ENCODE results near the gene INA. TPM values are rescaled to one million over a fixed set of nuclear protein-coding genes. Genes with fewer than 3 reads are reported as not detected.

INA gene
- total RNA-seq, 1 experiment from 2014 or later = 14.0 TPM

DNA sequence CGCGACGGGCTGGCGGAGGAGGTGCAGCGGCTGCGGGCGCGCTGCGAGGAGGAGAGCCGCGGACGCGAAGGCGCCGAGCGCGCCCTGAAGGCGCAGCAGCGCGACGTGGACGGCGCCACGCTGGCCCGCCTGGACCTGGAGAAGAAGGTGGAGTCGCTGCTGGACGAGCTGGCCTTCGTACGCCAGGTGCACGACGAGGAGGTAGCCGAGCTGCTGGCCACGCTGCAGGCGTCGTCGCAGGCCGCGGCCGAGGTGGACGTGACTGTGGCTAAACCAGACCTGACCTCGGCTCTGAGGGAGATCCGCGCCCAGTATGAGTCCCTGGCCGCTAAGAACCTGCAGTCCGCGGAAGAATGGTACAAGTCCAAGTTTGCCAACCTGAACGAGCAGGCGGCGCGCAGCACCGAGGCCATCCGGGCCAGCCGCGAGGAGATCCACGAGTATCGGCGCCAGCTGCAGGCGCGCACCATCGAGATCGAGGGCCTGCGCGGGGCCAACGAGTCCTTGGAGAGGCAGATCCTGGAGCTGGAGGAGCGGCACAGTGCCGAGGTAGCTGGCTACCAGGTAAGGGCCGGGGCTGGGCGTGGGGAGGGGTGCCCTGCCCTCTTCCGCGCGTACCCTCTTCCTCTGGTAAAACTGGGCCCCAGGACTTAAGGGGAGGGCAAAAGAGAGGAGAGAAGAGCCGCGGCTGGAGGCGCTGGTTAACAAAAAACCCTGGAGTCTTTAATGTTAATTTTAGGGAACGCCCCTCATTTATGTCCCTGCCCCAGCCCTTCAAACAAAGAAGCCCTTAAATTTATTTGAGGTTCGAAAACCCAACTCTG is 987 bp downstream of the INA start:
- Mint-ChIP-seq H3K36me3 (ENCODE audit: insufficient read depth in 1 of 3, low read depth in 3 of 3) (no peaks in the 10 kb centered on the region), H3K9me3 (no peaks in the 10 kb centered on the region; a peak in 1 of 5 replicates), H3K4me3 (peak overlapping the region; percentile 73 to 75), H3K27me3 (ENCODE audit: low read depth) (peaks cover 66% of the 10 kb centered on the region), H3K4me1 (peaks cover 26 to 31% of the 10 kb centered on the region in 2 experiments), H3K27ac (no peak overlapping the region)
- no peak overlapping the region for H3K4ac ChIP-seq (ENCODE audit: low read depth, low read length)
- no peak overlapping the region for H4K5ac ChIP-seq (ENCODE audit: insufficient read length, low read depth, low read length)
- H3K9ac ChIP-seq (ENCODE audit: extremely low read depth, insufficient read length, low read length) = no peak overlapping the region
- WGBS (ENCODE audit: extremely low coverage, insufficient read length, low lambda C conversion rate) = no CpG with 5 or more reads among the region's 76 CpGs
- H3K14ac ChIP-seq (ENCODE audit: insufficient read depth, low read length) = no peak overlapping the region
- no peak overlapping the region for H3K18ac ChIP-seq (ENCODE audit: insufficient read length, low read depth, low read length)
- H3K9me3 ChIP-seq (ENCODE audit: control insufficient read depth, low read depth, low read length) = no peaks in the 10 kb centered on the region
- no peak overlapping the region for H2BK15ac ChIP-seq (ENCODE audit: low read depth, low read length)
- H3K27ac ChIP-seq (ENCODE audit: insufficient read length, low read depth, low read length) = no peak overlapping the region
- no peak overlapping the region for H3K56ac ChIP-seq (ENCODE audit: insufficient read length, low read depth, low read length)
- TF ChIP-seq, protein P1, sequence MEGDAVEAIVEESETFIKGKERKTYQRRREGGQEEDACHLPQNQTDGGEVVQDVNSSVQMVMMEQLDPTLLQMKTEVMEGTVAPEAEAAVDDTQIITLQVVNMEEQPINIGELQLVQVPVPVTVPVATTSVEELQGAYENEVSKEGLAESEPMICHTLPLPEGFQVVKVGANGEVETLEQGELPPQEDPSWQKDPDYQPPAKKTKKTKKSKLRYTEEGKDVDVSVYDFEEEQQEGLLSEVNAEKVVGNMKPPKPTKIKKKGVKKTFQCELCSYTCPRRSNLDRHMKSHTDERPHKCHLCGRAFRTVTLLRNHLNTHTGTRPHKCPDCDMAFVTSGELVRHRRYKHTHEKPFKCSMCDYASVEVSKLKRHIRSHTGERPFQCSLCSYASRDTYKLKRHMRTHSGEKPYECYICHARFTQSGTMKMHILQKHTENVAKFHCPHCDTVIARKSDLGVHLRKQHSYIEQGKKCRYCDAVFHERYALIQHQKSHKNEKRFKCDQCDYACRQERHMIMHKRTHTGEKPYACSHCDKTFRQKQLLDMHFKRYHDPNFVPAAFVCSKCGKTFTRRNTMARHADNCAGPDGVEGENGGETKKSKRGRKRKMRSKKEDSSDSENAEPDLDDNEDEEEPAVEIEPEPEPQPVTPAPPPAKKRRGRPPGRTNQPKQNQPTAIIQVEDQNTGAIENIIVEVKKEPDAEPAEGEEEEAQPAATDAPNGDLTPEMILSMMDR (conservative IDR thresholded peaks at IDR 0.05) = no peak
- no peaks in the 10 kb centered on the region for H3K79me2 ChIP-seq (ENCODE audit: insufficient read depth, low read length)
- H4K20me1 ChIP-seq (ENCODE audit: control insufficient read depth, insufficient read depth, insufficient read length) = no peaks in the 10 kb centered on the region
- no peaks in the 10 kb centered on the region for H3K79me1 ChIP-seq (ENCODE audit: insufficient read depth, low read depth, low read length, poor library complexity, severe bottlenecking)
- peaks cover 14% of the 10 kb centered on the region for H3K23me2 ChIP-seq (ENCODE audit: insufficient read length, low read depth, low read length, poor library complexity, severe bottlenecking)
- H4K91ac ChIP-seq (ENCODE audit: insufficient read length, low read depth, low read length) = no peak overlapping the region
- H3K27me3 ChIP-seq (ENCODE audit: insufficient read depth, low read length) = peaks cover 24% of the 10 kb centered on the region
- no peak overlapping the region for H4K8ac ChIP-seq (replicated peaks; ENCODE audit: insufficient read length, low read depth, low read length)
- no peak overlapping the region for H2BK5ac ChIP-seq (ENCODE audit: insufficient read length, low read length)
- H2AFZ ChIP-seq (ENCODE audit: low read length) = no peak overlapping the region
- H2AK5ac ChIP-seq (ENCODE audit: insufficient read length, low read length) = no peak overlapping the region
- no peak overlapping the region for H3K23ac ChIP-seq (ENCODE audit: insufficient read length, low read depth, low read length)
- no peak overlapping the region for H2BK120ac ChIP-seq (ENCODE audit: low read depth, low read length, poor library complexity, severe bottlenecking)
- H3T11ph ChIP-seq (ENCODE audit: low read length) = no peak overlapping the region
- H2BK12ac ChIP-seq (ENCODE audit: insufficient read length, low read depth, low read length) = no peak overlapping the region
- DNase-seq = peak; percentile 40
- H3K4me2 ChIP-seq (ENCODE audit: insufficient read depth, insufficient read length, low read length) = peak overlapping the region; percentile 33
- H3K4me1 ChIP-seq (ENCODE audit: insufficient read depth, low read length) = no peaks in the 10 kb centered on the region; the same call in 1 of the 2 replicates
- no peak overlapping the region for H2BK20ac ChIP-seq (ENCODE audit: low read depth, low read length, poor library complexity, severe bottlenecking)
